GM12892 (cell line): ENCODE data around the gene SAP30BP.

Experiments
- POLR2A ChIP-seq: IDR thresholded peaks from 2 replicates; pipeline ENCODE4 v1.6.1; 2011; ENCODE audit warnings: low read depth, low read length, control low read depth
- POLR2AphosphoS5 ChIP-seq: IDR thresholded peaks from 2 replicates; pipeline ENCODE4 v1.6.1; 2011; ENCODE audit warnings: low read depth, low read length, control low read depth
- TAF1 ChIP-seq: IDR thresholded peaks from 2 replicates; pipeline ENCODE4 v1.6.1; 2011; ENCODE audit warnings: low read depth, mild to moderate bottlenecking, control low read depth, low read length, borderline replicate concordance

DNA sequence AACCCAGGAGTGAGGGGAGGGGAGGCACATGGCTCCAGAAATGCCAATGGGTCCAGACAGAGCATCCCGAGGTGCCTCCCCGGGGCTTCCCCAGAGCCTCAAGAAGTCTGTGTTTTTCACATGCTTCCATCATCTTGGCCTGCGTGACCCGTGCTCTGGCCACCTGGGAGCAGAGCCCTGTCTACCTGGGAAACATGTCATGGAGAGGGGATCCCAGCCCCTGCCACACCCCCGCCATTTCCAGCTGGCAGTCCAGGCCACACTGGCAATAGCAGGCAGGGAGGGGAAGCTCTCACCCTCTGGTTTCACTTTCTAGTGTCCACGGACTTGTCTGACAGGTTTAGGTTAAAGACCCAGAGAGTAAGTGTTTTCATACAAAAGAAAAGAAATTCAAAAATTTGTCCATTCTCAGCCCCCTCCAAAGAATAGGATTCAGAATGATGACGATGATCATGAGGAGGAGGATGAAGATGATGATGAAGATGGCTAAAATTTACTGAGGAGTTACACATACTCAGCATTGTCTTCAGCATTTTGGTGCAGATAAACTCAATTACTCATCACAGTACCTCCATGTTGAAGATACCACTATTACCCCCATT lies 24.9 kb upstream of the SAP30BP start:
- TF ChIP-seq POLR2A: no peak
- TF ChIP-seq POLR2AphosphoS5: no peak
- TF ChIP-seq TAF1: no peak
